Hepatocyte (in vitro differentiated cells): Measurements from ENCODE around the gene SNX10. TPM values are rescaled to one million over a fixed set of nuclear protein-coding genes. Genes with fewer than 3 reads are reported as not detected.

ENCODE experiments used
- DNase-seq: peaks from one replicate; pipeline ENCODE4 v3.0.0-alpha.2; 2016; ENCODE audit warnings: low spot score
- H2AFZ ChIP-seq: fragments of 200-600 bp; sonication (generic); 2 replicates; pipeline ENCODE4 v1.6.0; 2016; ENCODE audit warnings: antibody characterized with exemption, mild to moderate bottlenecking
- H3K27ac ChIP-seq: fragments of 200-600 bp; sonication (generic); 2 replicates; pipeline ENCODE4 v1.5.1; 2016; ENCODE audit warnings: mild to moderate bottlenecking
- H3K27me3 ChIP-seq: fragments of 200-600 bp; sonication (generic); 2 replicates; pipeline ENCODE4 v1.6.1; 2016
- H3K36me3 ChIP-seq: fragments of 200-600 bp; sonication (generic); replicated peaks from 2 replicates; pipeline ENCODE4 v1.5.1; 2016; ENCODE audit warnings: low read depth; ENCODE audit not compliant: insufficient read depth
- H3K4me1 ChIP-seq: fragments of 200-600 bp; sonication (generic); 2 replicates; pipeline ENCODE4 v1.5.1; 2016; ENCODE audit warnings: mild to moderate bottlenecking, moderate library complexity; ENCODE audit not compliant: insufficient read depth
- H3K4me2 ChIP-seq: fragments of 200-600 bp; sonication (generic); 2 replicates; pipeline ENCODE4 v1.6.0; 2016
- H3K4me3 ChIP-seq: fragments of 200-600 bp; sonication (generic); 2 replicates; pipeline ENCODE4 v1.5.1; 2016; ENCODE audit warnings: mild to moderate bottlenecking
- H3K79me2 ChIP-seq: fragments of 200-600 bp; sonication (generic); 2 replicates; pipeline ENCODE4 v1.6.0; 2017; ENCODE audit warnings: mild to moderate bottlenecking
- H3K9me2 ChIP-seq: fragments of 200-600 bp; sonication (generic); replicated peaks from 2 replicates; pipeline ENCODE4 v1.6.0; 2017; ENCODE audit warnings: mild to moderate bottlenecking; ENCODE audit not compliant: insufficient read depth
- H3K9me3 ChIP-seq: fragments of 200-600 bp; sonication (generic); 2 replicates; pipeline ENCODE4 v1.5.1; 2016; ENCODE audit warnings: low read depth, mild to moderate bottlenecking
- H4K20me1 ChIP-seq: fragments of 200-600 bp; sonication (generic); 2 replicates; pipeline ENCODE4 v1.6.0; 2016; ENCODE audit warnings: mild to moderate bottlenecking; ENCODE audit not compliant: insufficient read depth, poor library complexity, severe bottlenecking
- EZH2 ChIP-seq: fragments of 200-600 bp; sonication (generic); IDR thresholded peaks from 2 replicates; pipeline ENCODE4 v1.6.1; 2016; ENCODE audit warnings: antibody characterized with exemption, mild to moderate bottlenecking, borderline replicate concordance
- EZH2phosphoT487 ChIP-seq: fragments of 200-600 bp; sonication (generic); IDR thresholded peaks from one replicate; pipeline ENCODE4 v1.6.1; 2018; ENCODE audit warnings: antibody characterized with exemption, mild to moderate bottlenecking, low read depth, moderate library complexity; ENCODE audit not compliant: unreplicated experiment, severe bottlenecking
- WGBS: methylation state at CpG from one replicate; pipeline ENCODE4 v1.1.6; 2016; ENCODE audit warnings: low lambda C conversion rate; ENCODE audit errors: missing lambda C conversion rate; 5-methylcytosine and 5-hydroxymethylcytosine counted together
- polyA plus RNA-seq: library from polyadenylated mRNA; unstranded; fragments of >200 nt; fragmentation: Nextera tagmentation; extraction: Ambion mirVana; gene quantifications from 2 replicates; pipeline ENCODE4 v1.2.1, GENCODE V29; 2016
- total RNA-seq: library from RNA; depleted of rRNA; stranded (reverse); fragments of >200 nt; gene quantifications from 2 replicates; pipeline ENCODE4 v1.2.3, GENCODE V29; 2014
- TF ChIP-seq, protein P1 (sequence below): fragments of 200-600 bp; sonication (generic); IDR thresholded peaks from 2 replicates; pipeline ENCODE4 v1.5.1; 2016; ENCODE audit warnings: antibody characterized with exemption, mild to moderate bottlenecking; ENCODE audit not compliant: poor library complexity

SNX10 gene
- total and polyA plus RNA-seq, 2 experiments from 2014 or later = 6.1 to 8.2 TPM

DNA sequence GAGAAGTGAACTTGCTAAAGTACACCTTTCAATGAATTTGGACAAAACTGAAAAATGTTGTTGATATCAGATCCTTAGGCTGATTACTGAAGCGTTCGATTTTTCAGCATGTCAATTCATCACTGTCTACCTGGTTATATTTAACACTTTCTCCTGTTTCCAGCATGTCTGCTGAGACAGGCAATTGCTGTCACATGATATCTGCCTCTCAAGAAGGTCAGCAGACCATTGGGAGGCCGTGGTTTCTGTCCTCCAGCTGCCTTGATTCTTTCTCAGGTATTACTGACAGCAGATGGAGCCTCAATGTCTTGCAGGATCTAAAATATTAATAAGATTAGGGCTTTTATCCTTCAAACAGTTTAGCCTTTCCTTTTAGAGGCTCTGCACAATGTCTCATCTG, 127.5 kb downstream of the SNX10 start:
- Histone ChIP-seq H2AFZ (no peak overlapping the region), H3K27me3 (no peaks in the 10 kb centered on the region), H3K79me2 (no peaks in the 10 kb centered on the region), H3K27ac (no peak overlapping the region), H3K9me2 (no peaks in the 10 kb centered on the region), H3K9me3 (no peaks in the 10 kb centered on the region), H3K36me3 (no peaks in the 10 kb centered on the region), H3K4me1 (no peaks in the 10 kb centered on the region), H4K20me1 (no peaks in the 10 kb centered on the region), H3K4me3 (no peak overlapping the region), H3K4me2 (no peak overlapping the region)
- DNase-seq = no peak
- 54% methylated on average over 3 of the region's 3 CpGs for WGBS
- TF ChIP-seq, protein P1, sequence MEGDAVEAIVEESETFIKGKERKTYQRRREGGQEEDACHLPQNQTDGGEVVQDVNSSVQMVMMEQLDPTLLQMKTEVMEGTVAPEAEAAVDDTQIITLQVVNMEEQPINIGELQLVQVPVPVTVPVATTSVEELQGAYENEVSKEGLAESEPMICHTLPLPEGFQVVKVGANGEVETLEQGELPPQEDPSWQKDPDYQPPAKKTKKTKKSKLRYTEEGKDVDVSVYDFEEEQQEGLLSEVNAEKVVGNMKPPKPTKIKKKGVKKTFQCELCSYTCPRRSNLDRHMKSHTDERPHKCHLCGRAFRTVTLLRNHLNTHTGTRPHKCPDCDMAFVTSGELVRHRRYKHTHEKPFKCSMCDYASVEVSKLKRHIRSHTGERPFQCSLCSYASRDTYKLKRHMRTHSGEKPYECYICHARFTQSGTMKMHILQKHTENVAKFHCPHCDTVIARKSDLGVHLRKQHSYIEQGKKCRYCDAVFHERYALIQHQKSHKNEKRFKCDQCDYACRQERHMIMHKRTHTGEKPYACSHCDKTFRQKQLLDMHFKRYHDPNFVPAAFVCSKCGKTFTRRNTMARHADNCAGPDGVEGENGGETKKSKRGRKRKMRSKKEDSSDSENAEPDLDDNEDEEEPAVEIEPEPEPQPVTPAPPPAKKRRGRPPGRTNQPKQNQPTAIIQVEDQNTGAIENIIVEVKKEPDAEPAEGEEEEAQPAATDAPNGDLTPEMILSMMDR = no peak
- no peak for TF ChIP-seq EZH2phosphoT487
- no peak for TF ChIP-seq EZH2

DNA sequence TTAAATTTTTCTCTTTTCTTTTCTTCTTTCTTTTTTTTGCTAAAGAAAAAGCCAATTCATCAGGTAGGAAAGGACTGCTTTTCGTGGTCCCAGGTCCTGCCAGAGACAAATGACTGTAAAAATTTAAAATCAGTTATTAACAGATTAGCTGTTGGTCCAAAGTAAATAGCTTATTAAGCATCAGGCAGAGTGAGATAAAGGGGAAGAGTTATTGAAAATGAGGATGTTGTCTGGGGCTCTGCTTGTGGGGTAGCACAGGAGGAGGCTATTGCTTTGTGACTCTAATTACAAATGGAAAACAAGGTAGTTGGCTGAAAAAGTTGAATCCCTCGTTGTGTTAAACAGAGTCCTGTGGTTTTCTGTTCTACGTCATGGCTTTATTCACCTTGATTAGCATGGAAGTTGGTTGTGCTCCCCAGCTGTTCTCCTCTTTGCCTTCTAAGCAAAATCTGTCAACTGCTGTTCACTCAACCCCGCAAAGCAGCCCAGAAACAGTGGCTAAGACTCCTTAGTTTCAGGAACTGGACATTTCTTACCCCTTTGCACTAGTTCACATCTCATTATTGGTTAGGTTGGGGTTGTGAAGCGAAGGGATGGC, 128.9 kb downstream of the SNX10 start:
- no peaks in the 10 kb centered on the region for H3K4me1 ChIP-seq
- no peak overlapping the region for H3K4me2 ChIP-seq
- no peak for DNase-seq
- no peak for TF ChIP-seq EZH2
- TF ChIP-seq, protein P1 = no peak
- no peak for TF ChIP-seq EZH2phosphoT487
- H3K79me2 ChIP-seq = no peaks in the 10 kb centered on the region
- no peaks in the 10 kb centered on the region for H4K20me1 ChIP-seq
- 56% methylated on average over 5 of the region's 5 CpGs for WGBS
- H3K36me3 ChIP-seq = no peaks in the 10 kb centered on the region
- H3K27me3 ChIP-seq = no peaks in the 10 kb centered on the region
- H3K9me3 ChIP-seq = no peaks in the 10 kb centered on the region
- H3K4me3 ChIP-seq = no peak overlapping the region
- no peaks in the 10 kb centered on the region for H3K9me2 ChIP-seq
- H2AFZ ChIP-seq = no peak overlapping the region
- H3K27ac ChIP-seq = no peak overlapping the region

DNA sequence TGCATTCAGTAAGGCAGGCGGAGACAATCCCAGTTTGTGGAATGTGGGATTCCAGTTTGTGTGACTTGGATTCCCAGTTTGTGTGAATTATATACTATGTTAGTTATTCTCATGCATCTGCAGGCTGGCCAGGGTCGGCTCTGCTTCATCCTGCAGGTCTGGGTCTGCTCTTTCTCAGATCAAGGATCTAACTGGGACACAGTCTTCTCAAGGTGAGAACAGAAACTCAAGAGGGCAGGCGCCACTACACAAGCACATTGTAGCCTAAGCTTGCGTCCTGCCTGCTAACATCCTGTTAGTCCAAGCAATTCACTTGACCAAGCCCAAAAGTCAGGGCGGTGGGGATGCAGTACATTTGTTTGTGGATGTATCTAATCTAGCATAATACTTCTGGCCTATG, 131.1 kb downstream of the SNX10 start:
- no peaks in the 10 kb centered on the region for H3K79me2 ChIP-seq
- no peaks in the 10 kb centered on the region for H3K9me2 ChIP-seq
- H3K27ac ChIP-seq = no peak overlapping the region
- TF ChIP-seq, protein P1 = no peak
- TF ChIP-seq EZH2 (no peak), EZH2phosphoT487 (no peak)
- H3K4me3 ChIP-seq = no peak overlapping the region
- H4K20me1 ChIP-seq = no peaks in the 10 kb centered on the region
- H3K4me1 ChIP-seq = no peaks in the 10 kb centered on the region
- H3K4me2 ChIP-seq = no peak overlapping the region
- H3K9me3 ChIP-seq = no peaks in the 10 kb centered on the region
- WGBS = 87% methylated on average over 5 of the region's 5 CpGs
- H3K27me3 ChIP-seq = no peaks in the 10 kb centered on the region
- H3K36me3 ChIP-seq = no peaks in the 10 kb centered on the region
- DNase-seq = no peak
- H2AFZ ChIP-seq = no peak overlapping the region

DNA sequence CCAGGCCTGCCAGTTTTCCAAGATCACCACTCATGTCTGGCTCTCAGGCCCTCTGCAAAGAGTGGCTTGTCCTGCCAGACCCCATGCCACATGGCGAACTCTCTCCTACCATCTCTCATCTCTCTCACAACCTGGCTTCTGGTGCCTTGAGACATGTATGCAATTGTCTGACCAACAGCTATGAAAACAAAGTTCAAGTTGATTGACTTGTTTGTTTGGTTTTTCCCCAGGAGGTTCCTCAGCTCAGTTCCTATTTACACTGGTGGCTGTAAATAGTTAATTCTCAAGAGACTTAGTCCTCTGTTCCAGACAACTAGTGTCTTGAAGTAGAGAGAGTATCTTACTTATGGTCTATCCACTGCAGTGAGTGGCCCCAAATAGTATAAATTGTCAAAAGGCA, 131.8 kb downstream of the SNX10 start:
- H3K4me1 ChIP-seq = no peaks in the 10 kb centered on the region
- no peaks in the 10 kb centered on the region for H3K9me3 ChIP-seq
- H2AFZ ChIP-seq = no peak overlapping the region
- no peak overlapping the region for H3K27ac ChIP-seq
- H4K20me1 ChIP-seq = no peaks in the 10 kb centered on the region
- DNase-seq = no peak
- no peaks in the 10 kb centered on the region for H3K79me2 ChIP-seq
- no peaks in the 10 kb centered on the region for H3K9me2 ChIP-seq
- no peaks in the 10 kb centered on the region for H3K27me3 ChIP-seq
- H3K4me2 ChIP-seq = no peak overlapping the region
- H3K36me3 ChIP-seq = no peaks in the 10 kb centered on the region
- H3K4me3 ChIP-seq = no peak overlapping the region
- TF ChIP-seq EZH2 = no peak
- no peak for TF ChIP-seq EZH2phosphoT487
- TF ChIP-seq, protein P1 = no peak
- 85% methylated on average over 1 of the region's 1 CpG for WGBS
